Activated CD4-positive, CD25-positive, alpha-beta regulatory T cell treated with anti-CD3 and anti-CD28 coated beads, Interleukin-2, amount 50 U/mL, for 16 hours (primary cell): ENCODE data around the gene CFD.

Experiments
- DNase-seq: peaks from one replicate; pipeline ENCODE4 v3.0.0-alpha.2; 2020; ENCODE audit warnings: low read depth, low spot score

CFD gene

GRCh38 chr19:906480-906879 lies 47.0 kb downstream of the CFD start:
- no peak for DNase-seq

GRCh38 chr19:907183-907853 lies 47.9 kb downstream of the CFD start:
- DNase-seq = no peak

GRCh38 chr19:911197-912033 lies 52.0 kb downstream of the CFD start:
- DNase-seq = no peak

GRCh38 chr19:912181-913079 lies 53.0 kb downstream of the CFD start:
- no peak for DNase-seq
